HepG2 (cell line): ENCODE results near the gene VSX1.

Source experiments
- GATAD2A ChIP-seq: IDR thresholded peaks from 2 replicates; pipeline ENCODE4 v1.6.1; 2016
- GMEB1 ChIP-seq: sonication (generic); formaldehyde crosslinking; IDR thresholded peaks from 2 replicates; pipeline ENCODE4 v1.5.1; 2020; ENCODE audit warnings: missing genetic modification reagents, mild to moderate bottlenecking, borderline replicate concordance
- MED8 ChIP-seq: sonication (generic); formaldehyde crosslinking; IDR thresholded peaks from 2 replicates; pipeline ENCODE4 v1.8.1; 2023; ENCODE audit warnings: mild to moderate bottlenecking, missing genetic modification reagents; ENCODE audit not compliant: insufficient replicate concordance
- NR1H2 ChIP-seq: sonication (generic); formaldehyde crosslinking; IDR thresholded peaks from 2 replicates; pipeline ENCODE4 v1.8.1; 2022; ENCODE audit warnings: low read depth, missing genetic modification reagents, borderline replicate concordance
- PCBP2 ChIP-seq: fragments of 200-400 bp; formaldehyde crosslinking; optimal IDR thresholded peaks from 2 replicates; pipeline ENCODE3; 2018; ENCODE audit warnings: low read length, low read depth; ENCODE audit not compliant: poor library complexity, severe bottlenecking
- PHF8 ChIP-seq: sonication (generic); formaldehyde crosslinking; IDR thresholded peaks from 2 replicates; pipeline ENCODE4 v1.5.0; 2020; ENCODE audit warnings: missing genetic modification reagents
- RAD21 ChIP-seq: fragments of 450-650 bp; formaldehyde crosslinking; IDR thresholded peaks from 2 replicates; pipeline ENCODE4 v1.5.0; 2020; ENCODE audit warnings: mild to moderate bottlenecking
- ZNF367 ChIP-seq: sonication (generic); formaldehyde crosslinking; IDR thresholded peaks from 2 replicates; pipeline ENCODE4 v1.4.0; 2020; ENCODE audit warnings: missing genetic modification reagents, borderline replicate concordance
- ZSCAN30 ChIP-seq: sonication (generic); formaldehyde crosslinking; IDR thresholded peaks from 2 replicates; pipeline ENCODE4 v1.5.0; 2020; ENCODE audit warnings: mild to moderate bottlenecking, missing genetic modification reagents
- TF ChIP-seq, protein P1 (sequence below): sonication (generic); formaldehyde crosslinking; IDR thresholded peaks from 2 replicates; pipeline ENCODE4 v1.4.0; 2020; ENCODE audit warnings: missing genetic modification reagents

DNA sequence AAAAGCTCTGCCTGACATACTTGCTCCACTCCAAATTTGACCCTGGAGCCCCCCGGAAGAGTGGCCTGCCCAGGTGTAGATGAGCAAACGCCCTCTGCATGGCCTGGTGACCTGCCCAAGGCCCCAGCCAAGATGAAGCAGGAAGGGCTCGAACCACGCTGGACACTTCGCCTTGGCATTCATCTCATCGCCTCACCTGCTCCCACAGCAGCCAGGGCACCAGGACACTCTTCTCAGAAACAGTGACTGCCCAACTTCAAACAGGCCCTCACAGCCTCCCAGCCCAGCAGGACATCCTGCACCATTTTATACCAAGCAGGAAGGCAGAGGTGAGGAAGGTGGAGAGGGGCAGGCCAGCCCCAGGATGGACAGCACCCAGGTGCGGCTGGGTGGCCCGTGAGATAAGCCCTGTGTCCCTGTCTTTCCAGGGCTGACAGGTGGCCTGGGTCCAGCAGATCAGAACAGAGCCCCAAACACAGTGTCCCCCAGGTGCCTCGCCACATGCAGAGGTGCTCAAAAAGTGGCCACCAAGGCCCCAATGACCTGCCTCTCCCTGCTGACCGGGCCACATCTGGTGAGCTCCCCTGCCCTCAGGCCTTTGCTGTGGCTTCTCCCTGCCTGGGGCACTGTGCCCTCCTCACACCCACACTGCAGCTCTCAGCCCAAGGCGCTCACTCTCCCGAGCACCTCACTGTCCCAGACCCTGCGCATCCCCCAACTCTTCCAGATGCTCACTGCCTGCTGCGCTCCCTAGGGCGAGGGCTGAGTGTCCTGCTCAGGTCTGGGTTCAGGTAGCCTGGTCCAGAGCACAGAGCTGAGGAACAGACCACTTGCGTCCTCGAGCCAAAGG is 31.2 kb downstream of the VSX1 start:
- TF ChIP-seq GATAD2A: no peak
- no peak for TF ChIP-seq ZNF367 (CRISPR knock-in tag)
- TF ChIP-seq NR1H2 (CRISPR knock-in tag): no peak
- TF ChIP-seq MED8 (CRISPR knock-in tag): no peak
- no peak for TF ChIP-seq GMEB1 (CRISPR knock-in tag)
- TF ChIP-seq, protein P1, sequence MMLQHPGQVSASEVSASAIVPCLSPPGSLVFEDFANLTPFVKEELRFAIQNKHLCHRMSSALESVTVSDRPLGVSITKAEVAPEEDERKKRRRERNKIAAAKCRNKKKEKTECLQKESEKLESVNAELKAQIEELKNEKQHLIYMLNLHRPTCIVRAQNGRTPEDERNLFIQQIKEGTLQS: no peak
- TF ChIP-seq PHF8 (CRISPR knock-in tag): no peak
- TF ChIP-seq RAD21 (CRISPR knock-in tag): no peak
- no peak for TF ChIP-seq ZSCAN30 (CRISPR knock-in tag)
- TF ChIP-seq PCBP2: no peak
